Activated CD4-positive, alpha-beta T cell treated with anti-CD3 and anti-CD28 coated beads for 1 hour (primary cell): ENCODE data around the gene PET100.
"Not testable (repeated sequence)": the region's sequence is repeated elsewhere in the genome, so short reads cannot be mapped to it uniquely, and the experiment has no call there.

Experiments used
- DNase-seq: peaks from one replicate; pipeline ENCODE4 v3.0.0-alpha.2; 2020

Gene PET100

GRCh38 chr19:7635670-7636069, 6.1 kb downstream of the PET100 start:
- no peak for DNase-seq

GRCh38 chr19:7636317-7636690, 6.7 kb downstream of the PET100 start:
- DNase-seq: no peak

- DNase-seq: peak; percentile 89
Observed at GRCh38 chr19:7636691-7637373, 7.2 kb downstream of the PET100 start, which contains the start of gene STXBP2. Gene STXBP2 (plus strand): TSS chr19:7637110. CDS start chr19:7637150, 40 bp downstream.

- no peak for DNase-seq
Observed at GRCh38 chr19:7637374-7638256, 8.0 kb downstream of the PET100 start.

- no peak for DNase-seq
Observed at GRCh38 chr19:7638802-7639465, 9.3 kb downstream of the PET100 start.

- DNase-seq: no peak
Observed at GRCh38 chr19:7639863-7640348, 10.3 kb downstream of the PET100 start.

GRCh38 chr19:7640803-7641202, 11.2 kb downstream of the PET100 start:
- no peak for DNase-seq

GRCh38 chr19:7641290-7642276, 12.0 kb downstream of the PET100 start:
- no peak for DNase-seq

GRCh38 chr19:7642295-7643030, 12.9 kb downstream of the PET100 start:
- DNase-seq: no peak

GRCh38 chr19:7643031-7643415, 13.4 kb downstream of the PET100 start:
- no peak for DNase-seq

- DNase-seq: not testable (repeated sequence)
Observed at GRCh38 chr19:7643629-7644549, 14.3 kb downstream of the PET100 start.

GRCh38 chr19:7644550-7644877, 14.9 kb downstream of the PET100 start:
- no peak for DNase-seq

GRCh38 chr19:7645163-7645562, 15.6 kb downstream of the PET100 start:
- no peak for DNase-seq

- DNase-seq: no peak
Observed at GRCh38 chr19:7645656-7646425, 16.2 kb downstream of the PET100 start.

- no peak for DNase-seq
Observed at GRCh38 chr19:7646426-7646700, 16.8 kb downstream of the PET100 start.

GRCh38 chr19:7647156-7647555, 17.6 kb downstream of the PET100 start:
- DNase-seq: no peak

GRCh38 chr19:7648265-7649014, 18.8 kb downstream of the PET100 start:
- DNase-seq: no peak

GRCh38 chr19:7650148-7650547, 20.6 kb downstream of the PET100 start:
- no peak for DNase-seq

GRCh38 chr19:7652061-7652641, 22.6 kb downstream of the PET100 start:
- peak; percentile 78 for DNase-seq
